Activated T-helper 17 cell treated with anti-CD3 and anti-CD28 coated beads, Interleukin-2, amount 50 U/mL, for 72 hours (primary cell): ENCODE measurements around the gene RARG. TPM values are rescaled to one million over a fixed set of nuclear protein-coding genes. Genes with fewer than 3 reads are reported as not detected.

Experiments used
- ATAC-seq: fragments of 150-1000 bp; cut with Tn5 transposase; replicated peaks from 2 replicates; pipeline ENCODE4 v1.10.0; 2021; ENCODE audit warnings: mild to moderate bottlenecking, moderate library complexity
- H3K27ac Mint-ChIP-seq: one replicate; pipeline ENCODE4 v1.8.0; 2022; ENCODE audit warnings: mixed read lengths
- H3K27me3 Mint-ChIP-seq: one replicate; pipeline ENCODE4 v1.8.0; 2022; ENCODE audit warnings: mixed read lengths
- H3K36me3 Mint-ChIP-seq: one replicate; pipeline ENCODE4 v1.8.0; 2022; ENCODE audit warnings: low read depth, mild to moderate bottlenecking, mixed read lengths
- H3K4me1 Mint-ChIP-seq: one replicate; pipeline ENCODE4 v1.8.0; 2022; ENCODE audit warnings: mixed read lengths
- H3K4me3 Mint-ChIP-seq: one replicate; pipeline ENCODE4 v1.8.0; 2022; ENCODE audit warnings: mild to moderate bottlenecking, mixed read lengths
- H3K9me3 Mint-ChIP-seq: one replicate; pipeline ENCODE4 v1.8.0; 2022; ENCODE audit warnings: mixed read lengths
- total RNA-seq, 2 donors: library from RNA; stranded (reverse); gene quantifications; one replicate each; pipeline ENCODE4 v1.2.3, GENCODE V29; 2022

The RARG gene
- total RNA-seq, 2 donors from 2014 or later, result 28.5 to 58.3 TPM

DNA sequence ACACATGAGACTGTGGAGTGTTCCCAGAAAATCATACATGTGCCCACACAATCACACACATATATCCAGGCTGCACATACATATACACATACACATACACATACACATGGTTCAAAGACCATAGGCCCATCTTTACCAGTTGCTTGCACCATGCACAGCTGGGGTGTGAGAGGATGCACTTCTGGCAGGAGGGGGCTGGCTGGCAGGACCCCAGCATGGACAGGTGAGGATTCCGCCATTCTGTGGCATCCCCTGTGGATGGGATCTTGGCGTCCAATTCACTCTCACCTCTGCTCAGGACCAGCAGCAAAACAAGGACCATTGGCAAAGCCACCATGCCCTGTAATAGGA lies 31.9 kb downstream of the RARG start:
- Mint-ChIP-seq H3K4me1 (peaks cover 39% of the 10 kb centered on the region), H3K27ac (peak overlapping the region; percentile 90), H3K36me3 (peaks cover 80% of the 10 kb centered on the region), H3K27me3 (no peaks in the 10 kb centered on the region), H3K4me3 (peak overlapping the region; percentile 87), H3K9me3 (no peaks in the 10 kb centered on the region)
- ATAC-seq, result no peak

DNA sequence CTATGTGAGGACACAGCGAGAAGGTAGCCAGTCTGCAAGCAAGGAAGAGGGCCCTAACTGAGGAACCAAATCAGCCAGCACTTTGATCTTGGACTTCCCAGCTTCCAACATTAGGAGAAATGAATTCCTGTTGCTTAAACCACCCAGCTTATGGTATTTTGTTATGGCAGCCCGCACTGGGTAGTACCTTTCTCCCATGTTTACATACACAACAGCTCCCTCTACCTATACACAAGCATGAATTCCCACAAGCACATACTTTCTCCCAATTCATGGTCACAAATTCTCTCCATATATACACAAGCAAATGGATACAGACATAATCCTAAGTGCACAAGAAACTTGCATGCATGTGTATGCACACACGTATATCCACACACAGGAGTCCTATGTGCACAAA lies 32.3 kb downstream of the RARG start:
- no peaks in the 10 kb centered on the region for H3K27me3 Mint-ChIP-seq
- H3K27ac Mint-ChIP-seq, result no peak overlapping the region
- H3K4me1 Mint-ChIP-seq, result peaks cover 39% of the 10 kb centered on the region
- H3K4me3 Mint-ChIP-seq, result peak overlapping the region; percentile 87
- peaks cover 82% of the 10 kb centered on the region for H3K36me3 Mint-ChIP-seq
- no peak for ATAC-seq
- H3K9me3 Mint-ChIP-seq, result no peaks in the 10 kb centered on the region

DNA sequence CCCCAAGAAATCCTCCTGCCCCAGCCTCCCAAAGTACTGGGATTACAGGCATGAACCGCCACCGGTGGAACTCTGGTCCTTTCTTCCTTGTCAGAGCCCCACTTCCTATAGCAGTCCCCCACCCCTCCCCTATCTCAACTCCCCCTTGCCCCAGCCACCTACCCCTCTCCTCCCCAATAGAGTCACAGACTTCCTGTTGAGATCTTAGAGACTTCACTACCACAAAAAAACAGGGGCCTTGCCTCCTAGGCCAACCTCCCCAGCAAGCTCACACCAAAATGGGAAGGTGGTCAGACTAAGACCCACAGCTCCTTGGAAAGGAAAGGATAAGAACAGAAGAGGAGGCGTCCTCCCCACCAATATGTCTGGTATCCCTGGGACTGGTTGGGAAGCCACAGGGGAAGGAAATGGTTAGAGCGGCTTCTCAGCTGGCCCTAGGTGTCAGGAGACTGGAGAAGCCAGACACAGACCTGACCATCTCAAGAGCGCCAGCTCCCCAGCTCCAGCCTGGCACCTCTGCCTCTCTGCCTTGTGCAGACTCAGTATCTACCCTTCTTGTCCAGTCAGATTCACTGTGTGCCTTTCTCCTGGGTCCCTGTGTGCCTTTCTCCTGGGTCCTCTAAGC lies 33.4 kb downstream of the RARG start:
- peaks cover 82% of the 10 kb centered on the region for H3K36me3 Mint-ChIP-seq
- peaks cover 39% of the 10 kb centered on the region for H3K4me1 Mint-ChIP-seq
- H3K27ac Mint-ChIP-seq, result peak overlapping the region; percentile 48
- no peaks in the 10 kb centered on the region for H3K9me3 Mint-ChIP-seq
- peak overlapping the region; percentile 58 for H3K4me3 Mint-ChIP-seq
- no peaks in the 10 kb centered on the region for H3K27me3 Mint-ChIP-seq
- ATAC-seq, result peak; percentile 8

DNA sequence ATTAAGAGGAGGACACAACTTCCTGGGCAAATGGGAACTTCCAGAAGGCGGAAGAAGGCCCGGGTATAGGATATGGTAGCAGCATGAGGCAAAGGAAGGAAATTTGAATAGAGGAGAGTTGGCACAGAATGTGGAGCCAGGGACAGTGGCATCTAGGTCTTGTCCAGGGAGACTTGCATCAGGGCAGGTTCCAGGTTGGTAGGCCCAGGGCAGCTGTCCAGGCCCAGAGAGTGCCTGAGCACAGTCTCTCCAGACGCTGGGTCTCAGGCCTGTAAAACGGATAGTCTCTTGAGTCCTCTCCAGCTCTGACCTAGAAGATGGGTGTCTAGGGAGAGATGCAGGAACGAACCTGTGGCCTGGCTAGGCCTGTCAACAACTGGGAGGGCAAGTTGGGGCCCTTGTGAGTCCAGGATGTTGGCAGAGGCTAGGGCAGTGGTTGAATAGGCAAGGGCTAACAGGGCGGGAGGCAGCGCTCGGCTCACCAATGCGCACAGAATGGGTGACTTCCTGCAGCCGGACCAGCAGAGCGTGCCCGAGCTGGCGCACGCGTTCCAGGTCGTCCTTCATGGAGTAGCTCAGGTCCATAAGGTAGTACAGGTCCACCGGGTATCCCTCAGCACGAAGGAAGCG lies 34.9 kb downstream of the RARG start:
- H3K27ac Mint-ChIP-seq, result peak overlapping the region; percentile 81
- peaks cover 39% of the 10 kb centered on the region for H3K4me1 Mint-ChIP-seq
- H3K9me3 Mint-ChIP-seq, result no peaks in the 10 kb centered on the region
- no peak overlapping the region for H3K4me3 Mint-ChIP-seq
- peaks cover 89% of the 10 kb centered on the region for H3K36me3 Mint-ChIP-seq
- ATAC-seq, result no peak
- no peaks in the 10 kb centered on the region for H3K27me3 Mint-ChIP-seq

DNA sequence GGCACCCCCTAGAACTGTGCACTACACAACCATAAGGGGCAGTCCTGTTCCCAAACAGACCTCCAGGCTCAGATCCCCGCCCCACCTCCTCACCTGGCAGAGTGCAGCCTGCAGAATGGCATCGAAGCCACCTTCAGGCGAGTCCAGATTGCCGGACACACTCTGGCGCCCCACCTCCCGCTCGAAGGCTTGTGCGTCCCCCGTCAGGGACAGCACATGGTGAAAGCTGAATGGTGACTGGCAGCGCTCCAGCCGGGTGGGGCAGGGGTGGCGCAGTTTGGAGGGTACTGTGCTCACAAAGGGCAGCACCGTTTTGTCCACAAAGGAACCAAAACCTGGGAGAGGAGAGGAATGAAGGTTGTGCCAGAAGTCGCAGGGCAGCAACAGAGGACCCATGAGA lies 35.5 kb downstream of the RARG start:
- no peak for ATAC-seq
- no peaks in the 10 kb centered on the region for H3K9me3 Mint-ChIP-seq
- H3K27ac Mint-ChIP-seq, result peak overlapping the region; percentile 81
- no peak overlapping the region for H3K4me3 Mint-ChIP-seq
- peaks cover 94% of the 10 kb centered on the region for H3K36me3 Mint-ChIP-seq
- H3K27me3 Mint-ChIP-seq, result no peaks in the 10 kb centered on the region
- H3K4me1 Mint-ChIP-seq, result peaks cover 39% of the 10 kb centered on the region

DNA sequence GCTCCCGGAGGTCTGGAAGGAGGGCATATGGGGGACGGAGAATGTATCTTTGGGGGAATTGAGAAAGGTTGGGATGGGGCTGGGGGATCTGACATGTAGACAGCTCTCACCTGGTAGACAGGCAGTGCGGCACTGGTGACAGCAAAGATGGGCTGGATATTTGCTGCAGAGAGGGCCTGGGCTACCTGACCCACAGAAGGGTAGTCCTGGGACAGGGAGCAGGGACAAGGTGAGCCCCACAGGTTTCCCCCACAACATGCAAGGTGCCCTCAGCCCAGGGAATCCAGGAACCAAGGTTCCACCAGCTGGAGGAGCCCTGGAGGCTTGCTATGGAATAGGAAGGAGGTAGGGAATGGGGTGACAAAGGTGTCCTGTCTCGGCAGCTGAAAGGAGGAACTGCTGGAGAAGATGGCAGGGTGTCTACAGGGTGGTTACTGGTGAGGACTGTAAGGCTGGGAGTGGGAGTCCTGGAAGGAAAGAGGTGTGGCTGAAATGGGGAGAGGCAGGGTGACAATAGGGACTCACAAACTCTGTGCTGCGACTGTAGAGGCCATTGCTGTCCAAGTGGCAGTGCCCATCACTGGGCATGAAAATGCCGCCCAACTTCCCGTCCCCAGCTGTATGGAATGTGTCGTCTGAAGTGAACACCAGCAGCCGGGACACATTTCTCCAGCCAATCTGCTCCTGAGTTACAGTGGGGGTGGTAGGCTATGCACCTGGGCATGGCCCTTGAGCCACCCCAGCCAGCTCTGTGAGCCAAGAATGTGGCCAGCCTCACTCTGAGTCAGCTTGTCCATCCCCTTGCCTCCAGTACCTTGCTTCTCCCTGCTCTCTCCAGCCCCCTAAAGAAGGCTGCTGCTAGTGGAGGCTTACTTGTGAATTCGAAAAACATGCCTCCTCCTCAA lies 36.2 kb downstream of the RARG start:
- no peaks in the 10 kb centered on the region for H3K27me3 Mint-ChIP-seq
- no peak overlapping the region for H3K4me3 Mint-ChIP-seq
- H3K4me1 Mint-ChIP-seq, result peaks cover 32% of the 10 kb centered on the region
- peak overlapping the region; percentile 81 for H3K27ac Mint-ChIP-seq
- no peak for ATAC-seq
- H3K36me3 Mint-ChIP-seq, result peaks cover 94% of the 10 kb centered on the region
- H3K9me3 Mint-ChIP-seq, result no peaks in the 10 kb centered on the region

DNA sequence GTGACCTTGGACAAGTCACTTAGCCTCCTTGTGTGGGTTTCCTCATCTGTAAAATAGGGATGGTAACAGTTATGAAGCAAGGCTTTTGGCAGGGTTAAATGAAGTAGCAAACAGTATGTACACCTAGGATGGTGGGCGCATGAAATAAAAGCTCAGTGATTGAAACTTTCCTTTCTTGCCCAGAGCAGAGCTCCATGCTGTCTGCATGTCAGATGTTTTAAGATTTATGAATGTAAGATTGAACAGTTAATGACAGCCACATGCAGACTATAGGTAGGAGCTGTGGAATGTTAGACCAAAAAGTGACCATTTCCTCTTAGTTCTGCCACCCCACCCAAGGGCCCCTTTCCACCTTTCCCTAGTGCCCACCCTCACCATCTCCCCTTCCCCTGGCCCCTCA lies 37.0 kb downstream of the RARG start:
- H3K4me1 Mint-ChIP-seq, result peaks cover 25% of the 10 kb centered on the region
- no peak for ATAC-seq
- no peaks in the 10 kb centered on the region for H3K9me3 Mint-ChIP-seq
- H3K36me3 Mint-ChIP-seq, result peaks cover 92% of the 10 kb centered on the region
- H3K27me3 Mint-ChIP-seq, result no peaks in the 10 kb centered on the region
- H3K4me3 Mint-ChIP-seq, result no peak overlapping the region
- peak overlapping the region; percentile 81 for H3K27ac Mint-ChIP-seq

DNA sequence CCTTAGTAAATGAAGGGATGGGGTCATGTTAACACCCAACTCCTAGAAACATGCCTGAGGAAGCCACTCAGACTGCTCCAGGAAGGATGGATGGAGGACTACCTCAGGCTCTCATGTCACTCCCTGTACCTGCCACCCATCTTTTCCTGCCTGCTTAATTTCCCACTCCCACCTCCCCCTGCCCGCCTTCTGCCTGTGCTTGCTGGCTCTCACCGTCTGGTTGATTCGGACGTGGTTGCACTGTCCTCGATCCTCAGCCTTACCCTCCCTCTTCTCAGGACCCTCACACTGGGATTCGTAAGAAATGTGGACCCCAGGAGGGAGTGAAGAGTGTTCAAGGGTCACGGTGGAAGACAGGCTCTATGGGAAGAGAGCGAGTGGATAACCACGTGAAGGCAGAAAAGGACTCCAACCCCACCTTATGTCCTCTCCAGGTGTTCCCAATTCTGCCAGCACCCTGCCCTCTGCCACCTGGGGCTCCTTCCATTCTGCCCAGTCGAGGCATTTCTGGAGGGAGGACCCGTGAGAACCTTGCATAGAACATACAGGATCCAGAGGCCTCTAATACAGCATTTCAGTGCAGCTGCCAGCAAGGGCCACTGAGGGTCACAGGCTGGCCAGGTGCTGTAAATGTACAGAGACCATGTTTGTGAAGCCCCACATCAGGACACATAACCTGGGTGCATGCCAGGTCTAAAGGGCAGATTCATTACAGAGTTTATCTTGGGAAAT lies 37.9 kb downstream of the RARG start:
- Mint-ChIP-seq H3K9me3 (no peaks in the 10 kb centered on the region), H3K27me3 (no peaks in the 10 kb centered on the region), H3K4me1 (peaks cover 19% of the 10 kb centered on the region), H3K36me3 (peaks cover 92% of the 10 kb centered on the region), H3K4me3 (no peak overlapping the region), H3K27ac (peak overlapping the region; percentile 81)
- no peak for ATAC-seq

DNA sequence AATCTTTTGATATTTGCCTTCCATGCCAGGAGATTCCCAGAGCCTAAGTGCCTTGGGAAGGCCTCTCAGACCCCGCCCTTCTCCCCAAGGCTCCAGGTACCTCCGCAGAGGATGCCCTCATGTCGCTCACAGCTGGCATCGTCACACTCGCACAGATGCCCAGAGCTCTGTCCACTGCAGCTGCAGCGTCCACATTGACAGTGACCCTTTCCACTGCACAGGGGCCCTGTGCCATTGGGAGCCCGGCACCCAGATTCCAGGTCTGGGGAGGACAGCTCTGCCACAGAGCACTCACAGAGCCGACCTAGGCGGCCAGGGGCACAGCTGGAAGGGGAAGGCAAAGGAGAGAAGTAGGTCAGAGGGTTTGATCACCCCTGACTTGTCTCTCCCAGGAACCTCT lies 39.0 kb downstream of the RARG start:
- H3K27ac Mint-ChIP-seq, result peak overlapping the region; percentile 63
- ATAC-seq, result no peak
- peaks cover 92% of the 10 kb centered on the region for H3K36me3 Mint-ChIP-seq
- no peaks in the 10 kb centered on the region for H3K9me3 Mint-ChIP-seq
- H3K27me3 Mint-ChIP-seq, result no peaks in the 10 kb centered on the region
- H3K4me1 Mint-ChIP-seq, result peaks cover 8% of the 10 kb centered on the region
- H3K4me3 Mint-ChIP-seq, result no peak overlapping the region

DNA sequence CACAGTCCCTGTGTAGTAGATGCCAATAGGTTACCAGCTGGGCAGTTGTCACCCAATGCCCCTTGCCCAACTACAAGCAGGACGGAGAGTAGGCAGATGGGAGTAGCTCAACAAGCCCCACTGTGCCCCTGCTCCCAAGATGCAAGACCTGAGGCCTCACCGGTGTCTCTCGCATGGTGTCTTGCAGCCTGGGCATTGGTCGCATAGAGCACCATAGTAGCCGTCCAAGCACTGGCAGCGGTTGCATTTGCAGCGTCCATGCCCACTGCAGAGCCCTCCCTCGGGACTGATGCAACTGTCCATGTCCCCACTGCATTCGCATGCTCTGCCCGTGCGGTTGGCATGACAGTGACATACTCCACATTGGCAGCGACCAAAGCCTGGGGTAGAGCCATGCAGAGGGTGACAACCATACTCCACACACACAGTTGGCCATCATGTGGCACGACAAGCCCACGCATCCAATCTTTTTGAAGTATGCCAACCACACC lies 39.4 kb downstream of the RARG start:
- no peaks in the 10 kb centered on the region for H3K9me3 Mint-ChIP-seq
- peaks cover 93% of the 10 kb centered on the region for H3K36me3 Mint-ChIP-seq
- H3K4me1 Mint-ChIP-seq, result peaks cover 6% of the 10 kb centered on the region
- ATAC-seq, result no peak
- no peak overlapping the region for H3K4me3 Mint-ChIP-seq
- H3K27me3 Mint-ChIP-seq, result no peaks in the 10 kb centered on the region
- peak overlapping the region; percentile 63 for H3K27ac Mint-ChIP-seq

DNA sequence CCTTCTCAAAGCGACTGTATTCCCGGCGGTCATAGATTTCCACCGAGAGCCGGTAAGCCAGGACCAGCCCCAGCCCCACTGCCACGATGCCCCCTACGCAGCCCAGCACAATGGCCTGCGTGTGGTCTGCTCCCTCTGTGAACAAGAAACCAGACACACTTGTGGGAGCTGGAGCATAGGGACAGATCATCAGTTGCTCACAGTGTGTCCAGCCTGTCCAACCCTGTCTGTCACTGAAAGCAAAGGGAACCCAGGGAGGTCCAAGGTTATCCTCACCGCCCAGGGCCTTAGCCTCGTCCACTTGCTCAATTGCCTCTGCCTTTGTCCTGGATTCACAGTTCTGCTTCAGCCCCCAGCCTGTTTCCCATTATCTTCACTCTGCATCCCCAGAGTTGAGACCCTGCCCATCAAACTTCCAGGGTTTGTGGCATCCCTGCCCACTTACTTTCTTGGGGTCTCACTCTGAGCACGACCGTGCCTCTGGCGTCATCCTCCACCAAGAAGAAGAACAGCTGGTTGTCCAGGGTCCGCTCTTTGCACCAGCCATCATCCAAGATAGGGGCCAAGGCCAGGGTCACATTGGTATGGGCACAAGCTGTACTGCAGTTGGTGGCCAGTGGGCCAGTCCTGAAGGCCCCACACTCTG lies 40.0 kb downstream of the RARG start:
- H3K9me3 Mint-ChIP-seq, result no peaks in the 10 kb centered on the region
- no peak for ATAC-seq
- no peaks in the 10 kb centered on the region for H3K27me3 Mint-ChIP-seq
- no peak overlapping the region for H3K4me3 Mint-ChIP-seq
- H3K4me1 Mint-ChIP-seq, result peaks cover 4% of the 10 kb centered on the region
- H3K36me3 Mint-ChIP-seq, result peaks cover 94% of the 10 kb centered on the region
- peak overlapping the region; percentile 20 for H3K27ac Mint-ChIP-seq

DNA sequence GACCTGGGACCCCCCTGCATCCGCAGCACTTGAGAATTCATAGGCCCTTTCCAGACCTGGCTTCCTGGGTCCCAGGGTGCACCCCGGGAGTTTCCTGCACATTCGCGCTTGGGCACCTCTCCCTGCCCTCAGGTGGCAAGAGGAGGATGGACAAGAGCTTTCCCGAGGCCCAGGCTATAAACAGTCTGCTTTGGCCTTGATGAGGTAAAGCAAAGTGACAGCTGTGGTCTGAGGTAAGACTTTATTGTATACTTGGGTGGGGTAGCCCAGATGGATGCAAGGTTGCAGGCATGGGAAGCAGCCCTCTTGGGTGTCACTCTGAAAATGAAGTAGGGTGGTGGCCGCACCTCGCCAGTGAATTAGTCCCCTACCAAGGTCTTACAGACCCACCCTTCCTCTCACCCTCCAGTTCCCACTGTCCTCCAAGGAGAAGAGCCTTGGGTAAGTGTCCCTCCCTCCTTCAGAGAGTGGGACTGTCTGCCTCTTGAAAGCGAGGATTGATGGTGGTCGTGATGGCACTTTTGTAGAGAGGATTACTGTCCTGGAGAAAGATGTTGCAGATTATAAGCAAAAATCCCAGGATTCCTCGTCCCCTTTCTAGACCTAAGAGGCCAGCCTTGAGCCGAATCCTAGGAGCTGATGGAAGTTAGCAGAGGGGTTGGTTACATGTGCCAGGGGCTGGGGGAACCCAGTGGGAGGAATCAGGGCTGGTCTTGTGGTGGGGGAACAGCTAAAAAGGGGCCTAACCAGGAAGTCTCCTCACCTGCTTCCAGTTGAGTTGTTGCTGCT lies 40.7 kb downstream of the RARG start:
- H3K27ac Mint-ChIP-seq, result peak overlapping the region; percentile 20
- no peak overlapping the region for H3K4me3 Mint-ChIP-seq
- H3K27me3 Mint-ChIP-seq, result no peaks in the 10 kb centered on the region
- no peak for ATAC-seq
- H3K36me3 Mint-ChIP-seq, result peaks cover 94% of the 10 kb centered on the region
- no peaks in the 10 kb centered on the region for H3K9me3 Mint-ChIP-seq
- no peaks in the 10 kb centered on the region for H3K4me1 Mint-ChIP-seq

DNA sequence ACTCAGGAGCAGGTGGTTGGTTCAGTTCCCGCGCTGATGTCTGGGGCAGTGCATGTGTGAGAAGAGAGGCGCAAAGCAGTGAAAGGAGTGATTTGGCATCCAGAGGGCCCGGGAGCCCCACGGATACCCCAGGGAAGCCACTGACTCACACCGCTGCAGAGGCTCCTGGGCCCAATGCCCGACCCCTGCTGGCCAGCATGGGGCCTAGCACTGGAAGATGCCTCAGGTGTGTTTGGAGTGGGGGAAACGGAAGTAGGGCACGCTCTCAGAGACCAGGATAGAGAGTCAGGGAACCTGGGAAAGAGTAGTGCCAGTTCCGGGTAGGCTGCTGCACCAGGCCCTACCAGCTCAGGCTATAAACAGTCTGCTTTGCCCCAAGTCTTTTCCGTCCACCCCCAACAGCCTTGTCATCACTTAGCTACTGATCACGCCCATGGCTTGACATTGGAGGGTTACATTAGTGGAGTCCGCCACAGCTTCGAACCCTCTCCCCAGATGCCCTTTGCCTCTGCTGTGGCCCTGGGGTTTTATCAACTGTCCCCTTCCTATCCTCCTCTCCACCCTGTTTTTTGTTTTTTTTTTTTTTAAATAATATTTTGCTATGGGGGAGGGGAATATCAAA lies 41.8 kb downstream of the RARG start:
- Mint-ChIP-seq H3K27me3 (no peaks in the 10 kb centered on the region), H3K9me3 (no peaks in the 10 kb centered on the region), H3K36me3 (peaks cover 94% of the 10 kb centered on the region), H3K4me1 (no peaks in the 10 kb centered on the region), H3K27ac (peak overlapping the region; percentile 53), H3K4me3 (no peak overlapping the region)
- ATAC-seq, result peak; percentile 90
